GM21447 (cell line): ENCODE results near the gene ZNF836.
"Not testable (repeated sequence)": the region's sequence is repeated elsewhere in the genome, so short reads cannot be mapped to it uniquely, and the experiment has no call there.

Experiments
- ATAC-seq: cut with Tn5 transposase; IDR thresholded peaks from one replicate; pipeline ENCODE4 v1.9.1; 2021; ENCODE audit not compliant: unreplicated experiment

The ZNF836 gene

GRCh38 chr19:52171321-52172169 lies at the start of gene ZNF836:
TSS of gene ZNF836 (minus strand) at chr19:52171621. CDS start at chr19:52168072, 3,549 bp downstream.
- peak; percentile 68 for ATAC-seq

GRCh38 chr19:52221031-52221430 lies 49.6 kb upstream of the ZNF836 start:
- no peak for ATAC-seq

GRCh38 chr19:52219611-52220010 lies 48.2 kb upstream of the ZNF836 start:
- no peak for ATAC-seq

GRCh38 chr19:52217576-52217975 lies 46.2 kb upstream of the ZNF836 start:
- no peak for ATAC-seq

- ATAC-seq = no peak
Observed at GRCh38 chr19:52216401-52216800, 45.0 kb upstream of the ZNF836 start.

GRCh38 chr19:52214241-52214640 lies 42.8 kb upstream of the ZNF836 start:
- ATAC-seq = no peak

GRCh38 chr19:52212572-52213255 lies 41.3 kb upstream of the ZNF836 start:
- no peak for ATAC-seq

GRCh38 chr19:52211926-52212571 lies 40.6 kb upstream of the ZNF836 start:
- ATAC-seq = no peak

- no peak for ATAC-seq
Observed at GRCh38 chr19:52211203-52211602, 39.8 kb upstream of the ZNF836 start.

- no peak for ATAC-seq
Observed at GRCh38 chr19:52206481-52206880, 35.1 kb upstream of the ZNF836 start.

GRCh38 chr19:52200755-52201391 lies 29.5 kb upstream of the ZNF836 start:
- not testable (repeated sequence) for ATAC-seq

- ATAC-seq = no peak
Observed at GRCh38 chr19:52200044-52200443, 28.6 kb upstream of the ZNF836 start.

GRCh38 chr19:52198678-52199077 lies 27.3 kb upstream of the ZNF836 start:
- no peak for ATAC-seq

GRCh38 chr19:52197964-52198363 lies 26.5 kb upstream of the ZNF836 start:
- no peak for ATAC-seq

- ATAC-seq = no peak
Observed at GRCh38 chr19:52196256-52196967, 25.0 kb upstream of the ZNF836 start.

- no peak for ATAC-seq
Observed at GRCh38 chr19:52191951-52192350, 20.5 kb upstream of the ZNF836 start.

GRCh38 chr19:52191389-52191788 lies 20.0 kb upstream of the ZNF836 start:
- ATAC-seq = no peak

- no peak for ATAC-seq
Observed at GRCh38 chr19:52190487-52191293, 19.3 kb upstream of the ZNF836 start.

- peak; percentile 88 for ATAC-seq
Observed at GRCh38 chr19:52189735-52190486, 18.5 kb upstream of the ZNF836 start, which contains the start of gene PPP2R1A. TSS of gene PPP2R1A (plus strand) at chr19:52190052. CDS start at chr19:52190097, 45 bp downstream.
